GM12878 (cell line): Measurements from ENCODE around the gene MUSTN1. TPM values are rescaled to one million over a fixed set of nuclear protein-coding genes. Genes with fewer than 3 reads are reported as not detected.

Experiments used
- ATAC-seq: fragments of 200-7000 bp; cut with Tn5 transposase; 3 replicates; pipeline ENCODE4 v1.9.1; 2020; ENCODE audit warnings: mild to moderate bottlenecking, moderate library complexity
- BruUV-seq: library from RNA; stranded (reverse); fragments of 400-500 nt; replicated peaks from 2 replicates; lab custom pipeline; 2021; lab: Mats Ljungman, UMichigan
- CTCF ChIA-PET: fragments of 300-600 bp; sonication (Branson Sonifier 250); formaldehyde crosslinking; extraction: SDS; loops from one replicate; lab custom pipeline; 2021; ENCODE audit warnings: inconsistent platforms; lab: Yijun Ruan, JAX
- POLR2A ChIA-PET: fragments of 350-600 bp; formaldehyde crosslinking; extraction: SDS; loops from one replicate; lab custom pipeline; 2021; ENCODE audit warnings: inconsistent platforms; lab: Charles Lee
- RAD21 ChIA-PET: fragments of 300-600 bp; sonication (Branson Sonifier 250); formaldehyde crosslinking; loops from one replicate; lab custom pipeline; 2023; ENCODE audit warnings: antibody characterized with exemption; ENCODE audit not compliant: unreplicated experiment; lab: Charles Lee
- SMC1A ChIA-PET: fragments of 300-600 bp; sonication (Branson Sonifier 250); formaldehyde crosslinking; loops from one replicate; lab custom pipeline; 2023; ENCODE audit not compliant: unreplicated experiment, uncharacterized antibody; lab: Charles Lee
- DNase-seq: peaks from one replicate; pipeline ENCODE4 v3.0.0-alpha.2; 2011; ENCODE audit warnings: low read depth, low spot score
- FAIRE-seq: peaks from 3 replicates; lab custom pipeline; 2011; peaks lifted over from hg19 to GRCh38; lab: Jason Lieb, UNC
- H2AFZ ChIP-seq: 2 replicates; pipeline ENCODE4 v1.6.0; 2011; ENCODE audit warnings: low read depth, low read length, control low read depth; ENCODE audit not compliant: control insufficient read depth
- H3K27ac ChIP-seq: 2 replicates; pipeline ENCODE4 v1.5.1; 2011; ENCODE audit warnings: control low read depth; ENCODE audit not compliant: control insufficient read depth, insufficient read depth
- H3K27me3 ChIP-seq, 2 experiments: replicated peaks in 1 of 2; 2 replicates each; pipeline versions ENCODE4 v1.6.0 to v1.6.1; 2011; ENCODE audit warnings: low read length in 1 of 2; ENCODE audit not compliant: control insufficient read depth in 2 of 2, insufficient read depth in 2 of 2
- H3K36me3 ChIP-seq, 2 experiments: 2 replicates each; pipeline ENCODE4 v1.5.1; 2011; ENCODE audit warnings: low read length in 1 of 2; ENCODE audit not compliant: control insufficient read depth in 2 of 2, insufficient read depth in 2 of 2
- H3K4me1 ChIP-seq: 2 replicates; pipeline ENCODE4 v1.6.1; 2011; ENCODE audit warnings: mild to moderate bottlenecking, low read length, moderate library complexity, mixed read lengths; ENCODE audit not compliant: control insufficient read depth, insufficient read depth
- H3K4me2 ChIP-seq: 2 replicates; pipeline ENCODE4 v1.6.0; 2011; ENCODE audit warnings: control low read depth; ENCODE audit not compliant: control insufficient read depth, insufficient read depth
- H3K4me3 ChIP-seq: fragments of 200-600 bp; sonication (generic); 2 replicates; pipeline ENCODE4 v1.5.1; 2016
- H3K79me2 ChIP-seq: 2 replicates; pipeline ENCODE4 v1.6.0; 2011; ENCODE audit warnings: low read length; ENCODE audit not compliant: control insufficient read depth, insufficient read depth
- H3K9ac ChIP-seq: 2 replicates; pipeline ENCODE4 v1.8.0; 2011; ENCODE audit warnings: low read length, control low read depth, mixed read lengths; ENCODE audit not compliant: control insufficient read depth, insufficient read depth
- H3K9me3 ChIP-seq: replicated peaks from 3 replicates; pipeline ENCODE4 v1.5.1; 2011; ENCODE audit warnings: mild to moderate bottlenecking, low read length; ENCODE audit not compliant: control insufficient read depth, insufficient read depth
- H4K20me1 ChIP-seq: 2 replicates; pipeline ENCODE4 v1.6.0; 2011; ENCODE audit not compliant: control insufficient read depth, insufficient read depth
- ASH2L ChIP-seq: fragments of 300-600, 200-600 bp; sonication (generic); IDR thresholded peaks from 2 replicates; pipeline ENCODE4 v1.6.1; 2017; ENCODE audit warnings: low read depth, mild to moderate bottlenecking, borderline replicate concordance
- CBFB ChIP-seq: IDR thresholded peaks from 2 replicates; pipeline ENCODE4 v1.6.1; 2016; ENCODE audit warnings: antibody characterized with exemption, low read depth
- CEBPZ ChIP-seq: fragments of 150-350 bp; IDR thresholded peaks from 2 replicates; pipeline ENCODE4 v1.6.1; 2016; ENCODE audit warnings: low read depth, low read length
- CREM ChIP-seq: IDR thresholded peaks from 2 replicates; pipeline ENCODE4 v1.6.1; 2014; ENCODE audit warnings: antibody characterized with exemption, low read depth
- FOXM1 ChIP-seq: IDR thresholded peaks from 2 replicates; pipeline ENCODE4 v1.6.1; 2012; ENCODE audit warnings: low read depth, mild to moderate bottlenecking, inconsistent platforms, low read length, moderate library complexity
- HDAC6 ChIP-seq: fragments of 200-600 bp; sonication (generic); IDR thresholded peaks from one replicate; pipeline ENCODE4 v1.8.0; 2017; ENCODE audit warnings: antibody characterized with exemption; ENCODE audit not compliant: unreplicated experiment
- IKZF1 ChIP-seq: fragments of 450-650 bp; conservative IDR thresholded peaks from 2 replicates; pipeline ENCODE4 v1.6.1; 2017; ENCODE audit warnings: antibody characterized with exemption, mild to moderate bottlenecking
- KAT2A ChIP-seq: conservative IDR thresholded peaks from 2 replicates; pipeline ENCODE4 v1.6.1; 2011; ENCODE audit warnings: low read depth, low read length; ENCODE audit not compliant: control insufficient read depth
- MXI1 ChIP-seq: fragments of 150-350 bp; IDR thresholded peaks from 2 replicates; pipeline ENCODE4 v1.6.1; 2011; ENCODE audit warnings: low read depth, mild to moderate bottlenecking, inconsistent platforms, low read length, improper control_type of control experiment
- NR2F1 ChIP-seq: fragments of 450-650 bp; conservative IDR thresholded peaks from 2 replicates; pipeline ENCODE4 v1.6.1; 2017; ENCODE audit warnings: mild to moderate bottlenecking
- RELA ChIP-seq: fragments of 450-650 bp; IDR thresholded peaks from 2 replicates; pipeline ENCODE4 v1.8.0; 2014; ENCODE audit warnings: borderline replicate concordance; ENCODE audit not compliant: partially characterized antibody
- SIN3A ChIP-seq: IDR thresholded peaks from 2 replicates; pipeline ENCODE4 v1.6.1; 2012; ENCODE audit warnings: low read depth, low read length, improper control_type of control experiment
- SP1 ChIP-seq: IDR thresholded peaks from one replicate; pipeline ENCODE4 v1.6.1; 2011; ENCODE audit warnings: low read depth, low read length
- TARDBP ChIP-seq: IDR thresholded peaks from 2 replicates; pipeline ENCODE4 v1.6.1; 2016; ENCODE audit warnings: borderline replicate concordance
- TBL1XR1 ChIP-seq: IDR thresholded peaks from 2 replicates; pipeline ENCODE4 v1.6.1; 2012; ENCODE audit warnings: low read depth, low read length, improper control_type of control experiment
- ZBED1 ChIP-seq: IDR thresholded peaks from 2 replicates; pipeline ENCODE4 v1.6.1; 2016; ENCODE audit warnings: borderline replicate concordance
- ZBTB4 ChIP-seq: fragments of 450-650 bp; formaldehyde crosslinking; IDR thresholded peaks from 2 replicates; pipeline ENCODE4 v1.4.0; 2022; ENCODE audit warnings: mild to moderate bottlenecking, moderate library complexity
- WGBS: methylation state at CpG from one replicate; pipeline ENCODE4 v1.1.6; 2016; ENCODE audit warnings: low lambda C conversion rate; ENCODE audit not compliant: insufficient replicate concordance, insufficient coverage; ENCODE audit errors: missing lambda C conversion rate; 5-methylcytosine and 5-hydroxymethylcytosine counted together
- in situ Hi-C: fragments of 300-500 bp; cut with MboI; formaldehyde crosslinking; loops from 9 replicates; pipeline ENCODE4 v1.14.3; 2018; ENCODE audit warnings: mixed read lengths
- intact Hi-C: fragments of 100-400 bp; cut with micrococcal nuclease; formaldehyde crosslinking; loops from one replicate; pipeline ENCODE4 v1.14.2; 2022; ENCODE audit not compliant: unreplicated experiment
- polyA plus RNA-seq, 11 experiments: library from polyadenylated mRNA; depleted of rRNA in 4 of 11; unstranded in 6 of 11; stranded (reverse) in 5 of 11; fragments of >200 nt; fragmentation: Nextera tagmentation in 4 of 11; fragmentation: Illumina TruSeq in 1 of 11; extraction: Ambion mirVana in 4 of 11; extraction: Trizol in 1 of 11; gene quantifications; 1 replicate in 1 of 11; 2 replicates in 10 of 11; pipeline versions ENCODE4 v1.2.1 to v1.2.3, GENCODE V29; 2011 to 2016; ENCODE audit warnings: inconsistent platforms in 2 of 11, missing spikeins in 2 of 11, low read depth in 1 of 11
- total RNA-seq, 4 experiments: library from RNA; depleted of rRNA in 3 of 4; stranded (reverse); fragments of >200 nt in 3 of 4; fragmentation: Illumina TruSeq in 1 of 4; extraction: Trizol in 1 of 4; gene quantifications; 2 replicates each; pipeline versions ENCODE4 v1.2.1 to v1.2.3, GENCODE V29; 2013 to 2021

The MUSTN1 gene
- total and polyA plus RNA-seq, 10 of the 15 experiments (the other 5 are each of a cell fraction or from before 2014, with no cell fraction given): 0.35 to 4.5 (median 1.2) TPM; not detected in 2

GRCh38 chr3:52842424-52842823, 7.6 kb upstream of the MUSTN1 start (continued):
- TF ChIP-seq ZBTB4 (CRISPR knock-in tag) (no peak), ZBED1 (no peak), CBFB (no peak), SIN3A (no peak), FOXM1 (no peak), MXI1 (no peak)

GRCh38 chr3:52841981-52842340, 7.1 kb upstream of the MUSTN1 start:
- Histone ChIP-seq H3K4me1 (peaks cover 8% of the 10 kb centered on the region), H3K36me3 (peaks cover 6% of the 10 kb centered on the region in 2 experiments; a peak in 3 of 4 replicates), H3K4me2 (no peak overlapping the region), H3K9ac (no peak overlapping the region), H2AFZ (no peak overlapping the region), H3K79me2 (no peaks in the 10 kb centered on the region), H3K27ac (no peak overlapping the region), H3K9me3 (no peaks in the 10 kb centered on the region), H4K20me1 (no peaks in the 10 kb centered on the region), H3K4me3 (no peak overlapping the region), H3K27me3 (no peaks in the 10 kb centered on the region)
- in situ Hi-C loops: loop anchor here (10.0 kb wide), 1 partner anchor 233 kb away; no protein-coding TSS in a partner anchor
- ChIA-PET RAD21 (interaction anchor here (0.6 kb wide), 1 partner anchor 207 kb away, joined by 3 read pairs; no protein-coding TSS in a partner anchor), POLR2A (no interaction called here), SMC1A (no interaction called here), CTCF (interaction anchor here (0.6 to 2.0 kb wide), 3 partner anchors 90 to 651 kb away, joined by 3 to 5 read pairs (median 4); no protein-coding TSS in a partner anchor)
- TF ChIP-seq TBL1XR1 (no peak), CEBPZ (no peak), CREM (no peak), RELA (no peak), KAT2A (no peak), TARDBP (no peak), NR2F1 (no peak), HDAC6 (no peak), IKZF1 (no peak), SP1 (no peak), ASH2L (no peak)
- 78% methylated on average over 12 of the region's 12 CpGs for WGBS
- no peak for DNase-seq
- intact Hi-C loops: no loop called here
- BruUV-seq: no TSS peak
- ATAC-seq: no peak
- no peak for FAIRE-seq
